Ovary (tissue), 3 donors: ENCODE results near the gene TBC1D14.

Experiments used
- CTCF ChIP-seq, 3 donors: fragments of 450-650 bp in 2 of 3; fragments of 200-600 bp in 1 of 3; IDR thresholded peaks; one replicate each; pipeline versions ENCODE4 v1.5.1 to v1.8.0; 2016 to 2022; ENCODE audit warnings: antibody characterized with exemption in 3 of 3, mild to moderate bottlenecking in 1 of 3
- EP300 ChIP-seq: sonication (generic); formaldehyde crosslinking; IDR thresholded peaks from one replicate; pipeline ENCODE4 v1.6.1; 2017; ENCODE audit warnings: antibody characterized with exemption
- POLR2A ChIP-seq: fragments of 450-650 bp; IDR thresholded peaks from one replicate; pipeline ENCODE4 v1.6.1; 2017; ENCODE audit warnings: antibody characterized with exemption, mild to moderate bottlenecking, moderate library complexity
- donor health status: DM: no; HTN: no; CAD: no.

- TF ChIP-seq CTCF (IDR thresholded peaks at IDR 0.05), result no peak
- TF ChIP-seq POLR2A, result no peak
- no peak for TF ChIP-seq EP300
Measured at GRCh38 chr4:6999172-7000086, 89.8 kb downstream of the TBC1D14 start.
